ENCODE data around the gene GGT6.
"Not testable (repeated sequence)": the region's sequence is repeated elsewhere in the genome, so short reads cannot be mapped to it uniquely, and the experiment has no call there.

The GGT6 gene

GRCh38 chr17:4591529-4591928 lies 31.2 kb upstream of the GGT6 start:
- DNase-seq = peak in 1 of 2 experiments; percentile 35

DNA sequence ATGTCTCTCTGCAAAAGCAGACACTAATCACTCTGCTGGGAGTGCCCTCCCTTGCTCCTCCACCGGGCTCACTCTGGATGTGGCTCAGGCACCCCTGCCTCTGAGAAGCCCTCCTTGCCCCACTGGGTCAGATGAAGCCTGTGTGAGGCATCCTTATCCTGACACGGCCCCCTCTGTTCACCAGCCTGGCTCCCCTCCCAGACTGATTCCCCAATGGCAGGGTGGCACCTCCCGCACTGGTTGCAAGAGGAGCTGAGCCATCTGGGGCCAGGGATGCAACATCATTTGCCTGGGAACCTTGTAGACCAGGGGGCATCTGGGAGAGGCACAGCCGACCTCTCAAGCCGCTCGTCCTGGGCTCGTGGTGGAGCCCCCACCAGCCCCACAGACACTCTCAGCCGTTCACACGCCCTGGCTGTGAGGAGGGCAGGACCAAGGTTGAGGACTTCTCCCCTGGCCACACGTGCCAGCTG lies 30.6 kb upstream of the GGT6 start:
- peak; percentile 45 to 52 for DNase-seq

GRCh38 chr17:4590042-4590441 lies 29.7 kb upstream of the GGT6 start:
- DNase-seq = not testable (repeated sequence)

DNA sequence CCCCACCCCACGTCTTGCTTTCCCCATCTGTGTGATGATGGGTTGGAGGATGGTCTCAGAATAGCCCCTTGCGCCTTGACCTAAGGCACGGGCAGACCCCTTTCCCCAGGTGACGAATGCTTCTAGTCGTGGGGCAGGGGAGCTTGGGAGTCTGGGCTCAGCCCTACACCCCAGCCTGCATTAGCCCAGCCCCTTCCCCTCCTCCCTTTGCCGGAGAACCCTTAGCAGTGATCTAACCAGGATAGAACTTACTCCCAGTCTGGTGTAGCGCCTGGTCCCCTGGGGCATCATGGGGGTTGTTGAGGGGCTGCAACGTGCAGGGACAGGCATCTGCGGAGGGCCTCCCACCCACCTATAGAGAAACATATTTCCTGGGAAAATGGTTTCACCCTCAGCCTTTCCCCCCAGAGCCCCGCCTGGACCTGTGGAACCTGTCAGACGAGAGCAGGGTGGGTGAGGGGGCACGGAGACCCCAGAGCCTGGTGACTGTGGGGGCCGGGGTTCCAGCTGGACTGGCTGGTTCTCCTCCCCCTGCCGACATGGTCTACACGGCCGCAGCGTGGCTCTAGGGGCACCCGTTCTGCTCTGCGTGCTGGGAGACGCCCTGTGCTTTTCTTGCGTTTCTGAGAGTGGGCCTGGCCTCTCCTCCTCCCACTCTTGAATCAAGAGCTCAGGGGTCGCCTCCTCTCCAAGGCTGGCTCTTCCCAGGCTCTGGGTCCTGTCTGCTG lies 28.7 kb upstream of the GGT6 start:
- DNase-seq = no peak

DNA sequence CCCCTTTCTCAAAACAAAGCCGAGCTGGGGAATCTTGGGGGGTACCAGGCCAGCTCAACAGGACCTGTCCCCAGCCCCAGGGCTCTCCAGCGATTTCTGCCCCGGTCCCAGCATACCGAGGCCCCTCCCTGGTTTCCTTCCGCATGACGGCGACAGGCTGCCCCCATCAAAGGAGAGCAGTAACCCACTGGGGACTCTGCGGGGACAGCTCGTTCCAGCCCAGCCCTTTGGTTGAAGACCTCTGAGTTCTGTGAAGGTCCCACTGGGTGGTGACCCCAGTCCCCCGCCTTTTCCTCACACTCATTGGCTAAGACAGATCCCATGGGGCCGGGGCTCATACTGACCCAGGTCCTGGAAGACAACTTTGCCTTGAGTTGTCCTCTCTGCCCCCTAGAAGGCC lies 28.0 kb upstream of the GGT6 start:
- DNase-seq = no peak

- no peak for DNase-seq
Measured at GRCh38 chr17:4587803-4588202, 27.4 kb upstream of the GGT6 start.

GRCh38 chr17:4587195-4587594 lies 26.8 kb upstream of the GGT6 start:
- DNase-seq = no peak

DNA sequence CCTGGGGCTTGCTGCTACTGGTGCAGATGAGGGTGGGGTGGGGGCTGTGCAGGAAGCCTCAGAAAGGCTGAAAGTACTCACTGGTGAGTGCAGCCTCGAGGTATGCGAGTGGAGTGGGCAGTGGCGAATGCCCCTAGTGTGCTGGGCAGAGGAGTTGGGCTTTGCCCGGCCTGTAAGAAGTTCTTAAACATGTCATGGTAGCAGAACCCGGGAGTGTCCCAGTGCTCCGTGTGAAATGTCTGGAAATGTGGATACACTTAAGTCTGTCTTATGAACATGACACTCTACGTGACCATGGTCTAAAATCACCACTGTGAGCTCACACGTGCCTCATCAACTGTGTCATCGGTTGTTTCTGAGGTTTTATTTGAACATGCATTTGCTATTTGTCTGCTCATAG lies 25.7 kb upstream of the GGT6 start:
- DNase-seq = no peak

GRCh38 chr17:4585638-4585994 lies 25.2 kb upstream of the GGT6 start:
- DNase-seq = peak in 1 of 2 experiments; percentile 6

- no peak for DNase-seq
Measured at GRCh38 chr17:4584917-4585637, 24.7 kb upstream of the GGT6 start.

- DNase-seq = peak; percentile 9 to 59
Measured at GRCh38 chr17:4584101-4584916, 23.9 kb upstream of the GGT6 start, which contains the start of gene SMTNL2. SMTNL2 (plus strand) TSS chr17:4584529; CDS start chr17:4584606, 77 bp downstream.

DNA sequence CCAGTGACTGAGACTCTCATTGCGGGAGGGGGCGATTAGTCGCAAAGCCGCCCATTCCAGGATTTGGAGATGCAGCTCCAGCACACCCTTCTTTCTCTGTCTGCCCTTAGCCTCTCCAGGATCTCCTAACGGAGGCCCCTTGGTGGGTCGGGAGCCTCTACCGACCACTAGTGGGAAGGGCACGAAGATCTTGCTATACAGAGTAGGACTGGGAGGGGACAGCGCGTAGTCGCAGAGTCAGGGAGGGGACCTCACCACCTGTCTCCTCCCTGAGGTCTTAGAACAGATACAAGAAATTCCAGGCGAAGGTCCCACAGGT lies 23.4 kb upstream of the GGT6 start:
- peak; percentile 45 to 74 for DNase-seq

GRCh38 chr17:4583206-4583605 lies 22.8 kb upstream of the GGT6 start:
- DNase-seq = no peak

DNA sequence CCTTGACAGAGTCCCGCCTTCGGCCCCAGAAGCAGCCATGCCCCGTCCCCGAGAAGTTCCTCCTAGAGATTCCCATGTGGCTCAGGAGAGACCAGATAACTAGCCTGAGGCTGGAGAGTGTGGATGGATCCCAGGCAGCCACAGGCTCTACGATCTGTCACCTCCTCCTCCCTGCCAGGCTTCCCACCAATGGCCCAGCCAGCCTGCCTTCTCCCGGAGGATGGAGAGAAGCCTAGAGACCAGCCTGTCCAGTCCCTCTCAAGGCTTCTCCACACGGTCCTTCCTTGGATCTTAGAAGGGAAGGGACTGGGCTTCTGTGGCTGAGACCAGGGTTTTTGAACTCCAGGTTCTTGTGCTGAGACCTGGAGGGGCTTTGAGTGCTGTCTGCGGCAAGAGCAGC lies 22.3 kb upstream of the GGT6 start:
- no peak for DNase-seq

DNA sequence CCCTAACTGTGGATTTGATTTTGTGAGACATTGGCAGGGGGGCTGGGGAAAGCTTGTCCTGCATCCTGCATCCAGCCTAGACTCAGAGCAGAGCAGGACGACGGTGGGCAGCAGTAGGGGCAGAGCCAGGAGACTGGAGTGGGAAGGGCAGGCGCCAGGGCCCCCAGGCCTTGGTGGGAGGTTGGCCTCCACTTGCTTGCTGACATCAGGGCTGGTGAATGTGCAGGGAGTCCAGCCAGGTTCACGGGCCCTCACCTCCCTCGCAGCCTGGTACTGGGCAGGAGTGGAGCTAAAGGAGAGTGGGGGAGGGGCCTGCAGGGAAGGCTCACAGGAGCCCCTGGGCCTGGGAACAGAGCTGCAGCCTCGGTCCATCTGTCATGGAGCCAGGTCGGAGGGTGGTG lies 21.7 kb upstream of the GGT6 start:
- no peak for DNase-seq

- DNase-seq = no peak
Measured at GRCh38 chr17:4580291-4580690, 19.9 kb upstream of the GGT6 start.

GRCh38 chr17:4579678-4580077 lies 19.3 kb upstream of the GGT6 start:
- DNase-seq = no peak

DNA sequence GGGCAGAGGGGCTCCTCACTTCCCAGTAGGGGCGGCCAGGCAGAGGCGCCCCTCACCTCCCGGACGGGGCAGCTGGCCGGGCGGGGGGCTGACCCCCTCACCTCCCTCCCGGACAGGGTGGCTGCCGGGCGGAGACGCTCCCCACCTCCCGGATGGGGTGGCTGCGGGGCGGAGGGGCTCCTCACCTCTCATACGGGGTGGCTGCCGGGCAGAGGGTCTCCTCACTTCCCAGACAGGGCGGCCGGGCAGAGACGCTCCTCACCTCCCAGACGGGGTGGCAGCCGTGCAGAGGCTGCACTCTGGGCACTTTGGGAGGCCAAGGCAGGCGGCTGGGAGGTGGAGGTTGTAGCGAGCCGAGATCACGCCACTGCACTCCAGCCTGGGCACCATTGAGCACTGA lies 18.0 kb upstream of the GGT6 start:
- not testable (repeated sequence) for DNase-seq

DNA sequence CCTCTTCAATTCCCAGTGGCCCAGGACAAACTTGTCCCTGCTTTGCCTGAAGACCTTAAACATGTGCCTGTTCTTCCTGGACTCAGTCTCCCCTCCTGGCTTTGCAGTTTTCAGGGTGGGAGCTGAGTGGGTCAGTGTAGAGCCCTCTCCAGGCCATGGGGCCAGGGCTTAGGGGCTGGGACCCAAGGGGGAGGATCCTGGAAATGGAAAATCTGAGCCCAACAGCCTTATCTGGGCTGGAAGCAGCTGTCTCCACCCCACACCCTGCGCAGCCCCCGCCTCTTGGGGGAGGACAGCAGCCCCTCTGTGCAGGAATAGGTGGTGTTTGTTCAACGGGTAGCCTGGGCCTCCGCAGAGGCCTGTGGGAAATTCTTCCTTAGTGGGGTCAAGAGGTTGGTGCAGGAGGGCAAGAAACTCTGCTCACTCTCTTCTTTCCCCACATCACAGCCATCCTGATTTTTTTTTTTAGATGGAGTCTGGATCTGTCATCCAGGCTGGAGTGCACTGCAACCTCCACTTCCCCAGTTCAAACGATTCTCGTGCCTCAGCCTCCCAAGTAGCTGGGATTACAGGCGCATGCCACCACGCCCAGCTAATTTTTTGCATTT lies 17.1 kb upstream of the GGT6 start:
- DNase-seq = no peak

- DNase-seq = no peak
Measured at GRCh38 chr17:4576729-4577322, 16.4 kb upstream of the GGT6 start.

- DNase-seq = no peak
Measured at GRCh38 chr17:4576161-4576558, 15.8 kb upstream of the GGT6 start.

DNA sequence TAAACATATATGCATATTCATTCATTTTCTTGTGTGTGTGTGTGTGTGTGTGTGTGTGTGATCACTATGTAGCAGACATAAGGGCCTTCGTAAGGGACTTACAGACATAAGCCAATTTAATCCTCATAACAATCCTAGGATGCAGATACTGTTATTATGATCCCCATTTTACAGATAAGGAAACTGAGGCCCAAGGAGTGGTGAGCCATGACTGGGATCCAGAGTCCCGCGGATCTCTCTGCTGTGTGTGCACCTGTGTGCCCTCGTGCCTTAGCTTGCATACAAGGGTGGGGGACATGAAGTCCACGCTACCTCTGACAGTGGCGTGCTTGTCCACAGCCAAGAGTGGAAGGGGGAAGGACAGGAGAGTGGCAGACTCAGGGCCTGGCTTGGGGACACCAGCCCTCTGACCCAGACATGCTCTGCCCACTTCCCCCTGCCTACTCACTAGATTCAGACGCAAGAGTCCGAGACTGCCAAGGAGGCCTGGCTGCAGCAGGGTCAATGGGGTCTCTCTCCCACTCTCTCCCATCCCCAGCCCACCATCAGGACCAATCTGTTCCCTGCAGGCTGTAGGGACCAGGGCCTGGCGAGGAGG lies 14.2 kb upstream of the GGT6 start:
- no peak for DNase-seq
